ENCODE results near the gene SCTR.

The SCTR gene

GRCh38 chr2:119402106-119402505 lies 122.2 kb downstream of the SCTR start:
- no peak for DNase-seq

GRCh38 chr2:119397196-119397595 lies 127.1 kb downstream of the SCTR start:
- no peak for DNase-seq

- no peak for DNase-seq
These were observed 130.1 kb downstream of the SCTR start for GRCh38 chr2:119393971-119394748.
